Endothelial cell of umbilical vein (primary cell): Measurements from ENCODE around the gene SRP68. TPM values are rescaled to one million over a fixed set of nuclear protein-coding genes. Genes with fewer than 3 reads are reported as not detected.

Source experiments
- BruUV-seq: library from RNA; stranded (reverse); fragments of 400-500 nt; replicated peaks from 2 replicates; lab custom pipeline; 2021; lab: Mats Ljungman, UMichigan
- CTCF ChIA-PET: fragments of 300-600, 350-600 bp; sonication (Branson Sonifier 250); formaldehyde crosslinking; loops from one replicate; lab custom pipeline; 2021; ENCODE audit warnings: antibody characterized with exemption, inconsistent platforms; lab: Charles Lee
- POLR2A ChIA-PET: fragments of 300-600, 350-600 bp; sonication (Branson Sonifier 250); formaldehyde crosslinking; loops from one replicate; lab custom pipeline; 2021; ENCODE audit warnings: antibody characterized with exemption, inconsistent platforms; lab: Charles Lee
- DNase-seq: peaks from one replicate; pipeline ENCODE4 v3.0.0-alpha.2; 2011; ENCODE audit warnings: low read depth, low spot score
- FAIRE-seq: peaks from 2 replicates; lab custom pipeline; 2011; peaks lifted over from hg19 to GRCh38; lab: Jason Lieb, UNC
- H2AFZ ChIP-seq: 2 replicates; pipeline ENCODE4 v1.6.0; 2012; ENCODE audit warnings: low read depth, low read length, control low read depth, inconsistent platforms
- H3K27ac ChIP-seq: 2 replicates; pipeline ENCODE4 v1.5.1; 2011; ENCODE audit warnings: low read depth, mild to moderate bottlenecking, control low read depth, low read length, moderate library complexity; ENCODE audit not compliant: insufficient read depth
- H3K27me3 ChIP-seq, 2 experiments: 2 replicates each; pipeline versions ENCODE4 v1.6.0 to v1.6.1; 2011; ENCODE audit warnings: low read length in 2 of 2, mixed read lengths in 1 of 2; ENCODE audit not compliant: control insufficient read depth in 2 of 2, insufficient read depth in 2 of 2
- H3K36me3 ChIP-seq, 2 experiments: 2 replicates in 1 of 2; 3 replicates in 1 of 2; pipeline ENCODE4 v1.5.1; 2011; ENCODE audit warnings: low read length in 2 of 2, mild to moderate bottlenecking in 1 of 2, moderate library complexity in 1 of 2; ENCODE audit not compliant: control insufficient read depth in 2 of 2, insufficient read depth in 2 of 2; ENCODE audit errors: extremely low read depth in 1 of 2
- H3K4me1 ChIP-seq: 3 replicates; pipeline ENCODE4 v1.5.1; 2011; ENCODE audit warnings: mild to moderate bottlenecking, low read length; ENCODE audit not compliant: control insufficient read depth, insufficient read depth; ENCODE audit errors: extremely low read depth
- H3K4me2 ChIP-seq: 2 replicates; pipeline ENCODE4 v1.6.1; 2011; ENCODE audit warnings: low read length, control low read depth, mixed read lengths; ENCODE audit not compliant: insufficient read depth
- H3K4me3 ChIP-seq, 3 experiments: fragments of 200-600 bp in 1 of 3; sonication (generic), shearing (Covaris generic) in 1 of 3; replicated peaks in 1 of 3; 2 replicates each; pipeline ENCODE4 v1.5.1; 2011 to 2016; ENCODE audit warnings: control low read depth in 3 of 3, low read length in 3 of 3, mild to moderate bottlenecking in 2 of 3, inconsistent platforms in 1 of 3, low read depth in 1 of 3, moderate library complexity in 1 of 3; ENCODE audit not compliant: insufficient read depth in 1 of 3
- H3K79me2 ChIP-seq: 2 replicates; pipeline ENCODE4 v1.6.0; 2012; ENCODE audit warnings: low read length, inconsistent platforms; ENCODE audit not compliant: control insufficient read depth, insufficient read depth
- H3K9ac ChIP-seq: replicated peaks from 2 replicates; pipeline ENCODE3; 2011; ENCODE audit warnings: low read length, control low read depth; ENCODE audit not compliant: insufficient read depth; ENCODE audit errors: extremely low read depth
- H3K9me1 ChIP-seq: replicated peaks from 3 replicates; pipeline ENCODE4 v1.6.0; 2011; ENCODE audit warnings: mild to moderate bottlenecking, low read length; ENCODE audit not compliant: control insufficient read depth, insufficient read depth; ENCODE audit errors: extremely low read depth
- H3K9me3 ChIP-seq: replicated peaks from 2 replicates; pipeline ENCODE4 v1.5.1; 2012; ENCODE audit warnings: low read length, inconsistent platforms; ENCODE audit not compliant: control insufficient read depth, insufficient read depth
- H4K20me1 ChIP-seq: replicated peaks from 2 replicates; pipeline ENCODE3; 2011; ENCODE audit warnings: mild to moderate bottlenecking, low read length; ENCODE audit not compliant: control insufficient read depth, insufficient read depth; ENCODE audit errors: extremely low read depth
- CTCF ChIP-seq, 2 donors: IDR thresholded peaks; 1 replicate in 1 of 2; 2 replicates in 1 of 2; pipeline ENCODE4 v1.5.1; 2011; ENCODE audit warnings: low read length in 2 of 2, mild to moderate bottlenecking in 2 of 2, moderate library complexity in 2 of 2, control low read depth in 1 of 2, inconsistent platforms in 1 of 2, low read depth in 1 of 2; ENCODE audit not compliant: insufficient read depth in 1 of 2; ENCODE audit errors: extremely low read depth in 1 of 2
- EZH2 ChIP-seq: IDR thresholded peaks from 2 replicates; pipeline ENCODE4 v1.6.1; 2012; ENCODE audit warnings: borderline replicate concordance, low read depth, mild to moderate bottlenecking, moderate library complexity, low read length, inconsistent platforms; ENCODE audit not compliant: severe bottlenecking
- FOS ChIP-seq: IDR thresholded peaks from 2 replicates; pipeline ENCODE4 v1.6.1; 2011; ENCODE audit warnings: mild to moderate bottlenecking, low read length, moderate library complexity, borderline replicate concordance; ENCODE audit not compliant: insufficient read depth
- GATA2 ChIP-seq: IDR thresholded peaks from 2 replicates; pipeline ENCODE4 v1.7.0; 2011; ENCODE audit warnings: low read depth, mild to moderate bottlenecking, moderate library complexity, mixed read lengths, low read length; ENCODE audit not compliant: insufficient read length, insufficient read depth
- JUN ChIP-seq: IDR thresholded peaks from 2 replicates; pipeline ENCODE4 v1.6.1; 2011; ENCODE audit warnings: borderline replicate concordance, low read depth; ENCODE audit not compliant: insufficient read length, insufficient read depth
- MAX ChIP-seq: IDR thresholded peaks from 2 replicates; pipeline ENCODE4 v1.6.1; 2011; ENCODE audit not compliant: insufficient read depth, insufficient read length
- MYC ChIP-seq: IDR thresholded peaks from one replicate; pipeline ENCODE4 v1.6.1; 2011; ENCODE audit warnings: mild to moderate bottlenecking, low read depth, low read length
- POLR2A ChIP-seq: IDR thresholded peaks from 2 replicates; pipeline ENCODE4 v1.6.1; 2012; ENCODE audit warnings: low read depth, mild to moderate bottlenecking, control low read depth, low read length
- POLR2AphosphoS5 ChIP-seq: IDR thresholded peaks from 2 replicates; pipeline ENCODE4 v1.6.1; 2012; ENCODE audit warnings: low read depth, mild to moderate bottlenecking, control low read depth, low read length, moderate library complexity; ENCODE audit not compliant: insufficient read depth
- dilution Hi-C: fragments of 300-500 bp; cut with MboI; formaldehyde crosslinking; loops from one replicate; pipeline ENCODE4 v1.15.0; 2019; ENCODE audit warnings: low sequenced_read_pairs; ENCODE audit not compliant: extremely low pct_ligation_motif_present
- intact Hi-C: fragments of 100-400 bp; cut with micrococcal nuclease; formaldehyde crosslinking; loops from one replicate; pipeline ENCODE4 v1.10.0; 2022
- polyA plus RNA-seq, 4 experiments: library from polyadenylated mRNA; depleted of rRNA in 3 of 4; stranded (reverse) in 3 of 4; unstranded in 1 of 4; fragments of >200 nt; gene quantifications; 2 replicates each; pipeline versions ENCODE4 v1.2.1 to v1.2.3, GENCODE V29; 2011 to 2012; ENCODE audit warnings: missing spikeins in 1 of 4
- total RNA-seq: library from RNA; stranded (reverse); gene quantifications from 2 replicates; pipeline ENCODE4 v1.2.3, GENCODE V29; 2021

The SRP68 gene
- total and polyA plus RNA-seq, 2 donors (not counting 3 experiments of a cell fraction or from before 2014, with no cell fraction given), result 64.6 to 81.7 TPM

GRCh38 chr17:76022285-76022684, 50.0 kb downstream of the SRP68 start:
- no peak for FAIRE-seq
- POLR2A ChIA-PET, result no interaction called here

More at GRCh38 chr17:76022285-76022684, 50.0 kb downstream of the SRP68 start:
- TF ChIP-seq GATA2 (no peak), POLR2AphosphoS5 (no peak), FOS (no peak), MYC (no peak), POLR2A (no peak), EZH2 (no peak), MAX (no peak), JUN (no peak), CTCF (IDR thresholded peaks at IDR 0.05; ENCODE audit: extremely low read depth in 1 of 2, insufficient read depth in 1 of 2, low read depth in 1 of 2, low read length in 2 of 2) (no peak)
- H3K9ac ChIP-seq, result no peak overlapping the region
- no peak overlapping the region for H2AFZ ChIP-seq
- H3K9me3 ChIP-seq, result no peaks in the 10 kb centered on the region
- H4K20me1 ChIP-seq, result no peaks in the 10 kb centered on the region
- no peaks in the 10 kb centered on the region for H3K79me2 ChIP-seq
- no peaks in the 10 kb centered on the region for H3K9me1 ChIP-seq
- H3K4me1 ChIP-seq, result no peaks in the 10 kb centered on the region
- no peak overlapping the region for H3K4me2 ChIP-seq
- H3K27me3 ChIP-seq, result no peaks in the 10 kb centered on the region
- no peak overlapping the region for H3K27ac ChIP-seq
- no peaks in the 10 kb centered on the region for H3K36me3 ChIP-seq
- DNase-seq, result no peak
- intact Hi-C loops, result no loop called here
- dilution Hi-C loops, result no loop called here
- no peak overlapping the region for H3K4me3 ChIP-seq
- no TSS peak for BruUV-seq
- CTCF ChIA-PET, result interaction anchor here (0.9 kb wide), 1 partner anchor 8 kb away, joined by 3 read pairs; no protein-coding TSS in a partner anchor
